Keratinocyte (primary cell): Measurements from ENCODE around the gene TUBGCP6. TPM values are rescaled to one million over a fixed set of nuclear protein-coding genes. Genes with fewer than 3 reads are reported as not detected.

Source experiments
- DNase-seq: peaks from one replicate; pipeline ENCODE4 v3.0.0-alpha.2; 2011; ENCODE audit warnings: low read depth, missing footprints, low spot score
- FAIRE-seq: peaks from 2 replicates; lab custom pipeline; 2011; peaks lifted over from hg19 to GRCh38; lab: Jason Lieb, UNC
- H2AFZ ChIP-seq: 2 replicates; pipeline ENCODE4 v1.6.0; 2012; ENCODE audit warnings: low read length, control low read depth, inconsistent platforms; ENCODE audit not compliant: control insufficient read depth
- H3K27ac ChIP-seq: 2 replicates; pipeline ENCODE4 v1.5.1; 2011; ENCODE audit warnings: low read length; ENCODE audit not compliant: control insufficient read depth, insufficient read depth
- H3K27me3 ChIP-seq: 3 replicates; pipeline ENCODE4 v1.6.0; 2011; ENCODE audit warnings: low read length; ENCODE audit not compliant: control insufficient read depth, insufficient read depth; ENCODE audit errors: extremely low read depth
- H3K36me3 ChIP-seq, 2 experiments: 2 replicates in 1 of 2; 3 replicates in 1 of 2; pipeline ENCODE4 v1.5.1; 2011; ENCODE audit warnings: low read length in 2 of 2, mild to moderate bottlenecking in 1 of 2; ENCODE audit not compliant: control insufficient read depth in 2 of 2, insufficient read depth in 2 of 2; ENCODE audit errors: extremely low read depth in 1 of 2
- H3K4me1 ChIP-seq: 3 replicates; pipeline ENCODE4 v1.5.1; 2011; ENCODE audit warnings: low read length; ENCODE audit not compliant: control insufficient read depth, insufficient read depth; ENCODE audit errors: extremely low read depth
- H3K4me2 ChIP-seq: 3 replicates; pipeline ENCODE4 v1.6.0; 2011; ENCODE audit warnings: low read depth, low read length; ENCODE audit not compliant: control insufficient read depth, insufficient read depth; ENCODE audit errors: extremely low read depth
- H3K4me3 ChIP-seq, 3 experiments: fragments of 200-600 bp in 1 of 3; sonication (generic) in 1 of 3; 2 replicates in 2 of 3; 3 replicates in 1 of 3; pipeline ENCODE4 v1.5.1; 2011 to 2016; ENCODE audit warnings: low read length in 3 of 3, mild to moderate bottlenecking in 3 of 3, control low read depth in 2 of 3, inconsistent platforms in 1 of 3, low read depth in 1 of 3, mixed read lengths in 1 of 3, mixed run types in 1 of 3, moderate library complexity in 1 of 3; ENCODE audit not compliant: control insufficient read depth in 2 of 3, insufficient read depth in 2 of 3; ENCODE audit errors: extremely low read depth in 1 of 3
- H3K79me2 ChIP-seq: 2 replicates; pipeline ENCODE4 v1.6.0; 2012; ENCODE audit warnings: low read length; ENCODE audit not compliant: control insufficient read depth, insufficient read depth
- H3K9ac ChIP-seq: 3 replicates; pipeline ENCODE4 v1.6.0; 2011; ENCODE audit warnings: low read length; ENCODE audit not compliant: control insufficient read depth, insufficient read depth; ENCODE audit errors: extremely low read depth
- H3K9me1 ChIP-seq: 3 replicates; pipeline ENCODE4 v1.6.0; 2011; ENCODE audit warnings: low read length; ENCODE audit not compliant: control insufficient read depth, insufficient read depth; ENCODE audit errors: extremely low read depth
- H3K9me3 ChIP-seq: 2 replicates; pipeline ENCODE4 v1.5.1; 2012; ENCODE audit warnings: low read depth, low read length; ENCODE audit not compliant: control insufficient read depth
- H4K20me1 ChIP-seq: 3 replicates; pipeline ENCODE4 v1.6.0; 2011; ENCODE audit warnings: low read length; ENCODE audit not compliant: control insufficient read depth, insufficient read depth; ENCODE audit errors: extremely low read depth
- CTCF ChIP-seq, 3 experiments: IDR thresholded peaks in 1 of 3; conservative IDR thresholded peaks in 1 of 3; optimal IDR thresholded peaks in 1 of 3; 2 replicates in 2 of 3; 3 replicates in 1 of 3; pipeline versions ENCODE3 to v1.5.1; 2011; ENCODE audit warnings: low read length in 3 of 3, mild to moderate bottlenecking in 3 of 3, moderate library complexity in 2 of 3, control low read depth in 1 of 3, inconsistent platforms in 1 of 3; ENCODE audit not compliant: insufficient read depth in 2 of 3; ENCODE audit errors: extremely low read depth in 1 of 3
- EZH2 ChIP-seq: IDR thresholded peaks from one replicate; pipeline ENCODE4 v1.6.1; 2012; ENCODE audit warnings: inconsistent platforms, mild to moderate bottlenecking, low read length, moderate library complexity
- dilution Hi-C: fragments of 300-500 bp; cut with MboI; formaldehyde crosslinking; loops from one replicate; pipeline ENCODE4 v1.7.0; 2020; ENCODE audit warnings: low sequenced_read_pairs; ENCODE audit not compliant: extremely low pct_ligation_motif_present
- polyA plus RNA-seq, 5 experiments: library from polyadenylated mRNA; depleted of rRNA in 3 of 5; stranded (reverse) in 3 of 5; stranded (forward) in 1 of 5; unstranded in 1 of 5; fragments of >200 nt; gene quantifications; 1 replicate in 1 of 5; 2 replicates in 3 of 5; 3 replicates in 1 of 5; pipeline versions ENCODE4 v1.2.1 to v1.2.3, GENCODE V29; 2011 to 2012; ENCODE audit warnings: missing spikeins in 2 of 5, low read depth in 1 of 5, low replicate concordance in 1 of 5

Gene TUBGCP6
- polyA plus RNA-seq, 1 donor (not counting 4 experiments of a cell fraction or from before 2014, with no cell fraction given): 10.1 TPM

- no peak overlapping the region for H3K4me2 ChIP-seq
- H3K4me1 ChIP-seq: no peaks in the 10 kb centered on the region
- H3K36me3 ChIP-seq: peaks cover 3 to 10% of the 10 kb centered on the region in 2 experiments
- no peak overlapping the region for H3K9ac ChIP-seq
- H3K27ac ChIP-seq: no peak overlapping the region
- H3K9me1 ChIP-seq: no peaks in the 10 kb centered on the region
- DNase-seq (no peak), FAIRE-seq (no peak)
- dilution Hi-C loops: no loop called here
- no peaks in the 10 kb centered on the region for H3K27me3 ChIP-seq
- H2AFZ ChIP-seq: no peak overlapping the region
- H3K9me3 ChIP-seq: peaks cover 2% of the 10 kb centered on the region
- TF ChIP-seq CTCF (optimal IDR thresholded peaks at IDR 0.05 in 1 of 3, IDR thresholded peaks at IDR 0.05 in 1 of 3, conservative IDR thresholded peaks at IDR 0.05 in 1 of 3; ENCODE audit: extremely low read depth in 1 of 3, insufficient read depth in 2 of 3, low read length in 3 of 3) (no peak), EZH2 (no peak)
- H3K4me3 ChIP-seq: no peak overlapping the region
- H3K79me2 ChIP-seq: peaks cover 32% of the 10 kb centered on the region
- peaks cover 8% of the 10 kb centered on the region for H4K20me1 ChIP-seq
Measured at GRCh38 chr22:50232481-50233151, 12.2 kb downstream of the TUBGCP6 start.

- no peak for TF ChIP-seq EZH2
- TF ChIP-seq CTCF (optimal IDR thresholded peaks at IDR 0.05 in 1 of 3, IDR thresholded peaks at IDR 0.05 in 1 of 3, conservative IDR thresholded peaks at IDR 0.05 in 1 of 3; ENCODE audit: extremely low read depth in 1 of 3, insufficient read depth in 2 of 3, low read length in 3 of 3): no peak
- dilution Hi-C loops: no loop called here
Measured at GRCh38 chr22:50229370-50229769, 15.5 kb downstream of the TUBGCP6 start.

More at GRCh38 chr22:50229370-50229769, 15.5 kb downstream of the TUBGCP6 start:
- H3K9me3 ChIP-seq: no peaks in the 10 kb centered on the region
- FAIRE-seq: no peak
- H3K4me2 ChIP-seq: no peak overlapping the region
- H3K9me1 ChIP-seq: no peaks in the 10 kb centered on the region
- DNase-seq: no peak
- no peak overlapping the region for H3K4me3 ChIP-seq
- no peak overlapping the region for H3K27ac ChIP-seq
- H3K4me1 ChIP-seq: no peaks in the 10 kb centered on the region
- no peaks in the 10 kb centered on the region for H3K27me3 ChIP-seq
- no peak overlapping the region for H3K9ac ChIP-seq
- H2AFZ ChIP-seq: no peak overlapping the region
- H4K20me1 ChIP-seq: no peaks in the 10 kb centered on the region
- H3K36me3 ChIP-seq: peaks cover 3 to 15% of the 10 kb centered on the region in 2 experiments
- H3K79me2 ChIP-seq: peaks cover 6% of the 10 kb centered on the region
